Endothelial cell of umbilical vein (primary cell): ENCODE data around the gene ZNF776.

Experiments
- EZH2 ChIP-seq: IDR thresholded peaks from 2 replicates; pipeline ENCODE4 v1.6.1; 2012; ENCODE audit warnings: borderline replicate concordance, low read depth, mild to moderate bottlenecking, moderate library complexity, low read length, inconsistent platforms; ENCODE audit not compliant: severe bottlenecking
- FOS ChIP-seq: IDR thresholded peaks from 2 replicates; pipeline ENCODE4 v1.6.1; 2011; ENCODE audit warnings: mild to moderate bottlenecking, low read length, moderate library complexity, borderline replicate concordance; ENCODE audit not compliant: insufficient read depth
- GATA2 ChIP-seq: IDR thresholded peaks from 2 replicates; pipeline ENCODE4 v1.7.0; 2011; ENCODE audit warnings: low read depth, mild to moderate bottlenecking, moderate library complexity, mixed read lengths, low read length; ENCODE audit not compliant: insufficient read length, insufficient read depth
- JUN ChIP-seq: IDR thresholded peaks from 2 replicates; pipeline ENCODE4 v1.6.1; 2011; ENCODE audit warnings: borderline replicate concordance, low read depth; ENCODE audit not compliant: insufficient read length, insufficient read depth
- POLR2A ChIP-seq: IDR thresholded peaks from 2 replicates; pipeline ENCODE4 v1.6.1; 2012; ENCODE audit warnings: low read depth, mild to moderate bottlenecking, control low read depth, low read length
- POLR2AphosphoS5 ChIP-seq: IDR thresholded peaks from 2 replicates; pipeline ENCODE4 v1.6.1; 2012; ENCODE audit warnings: low read depth, mild to moderate bottlenecking, control low read depth, low read length, moderate library complexity; ENCODE audit not compliant: insufficient read depth
- TF ChIP-seq, protein P1 (sequence below), 2 donors: IDR thresholded peaks; 1 replicate in 1 of 2; 2 replicates in 1 of 2; pipeline ENCODE4 v1.5.1; 2011; ENCODE audit warnings: low read length in 2 of 2, mild to moderate bottlenecking in 2 of 2, moderate library complexity in 2 of 2, control low read depth in 1 of 2, inconsistent platforms in 1 of 2, low read depth in 1 of 2; ENCODE audit not compliant: insufficient read depth in 1 of 2; ENCODE audit errors: extremely low read depth in 1 of 2
- TF ChIP-seq, protein P2 (sequence below): IDR thresholded peaks from 2 replicates; pipeline ENCODE4 v1.6.1; 2011; ENCODE audit not compliant: insufficient read depth, insufficient read length

DNA sequence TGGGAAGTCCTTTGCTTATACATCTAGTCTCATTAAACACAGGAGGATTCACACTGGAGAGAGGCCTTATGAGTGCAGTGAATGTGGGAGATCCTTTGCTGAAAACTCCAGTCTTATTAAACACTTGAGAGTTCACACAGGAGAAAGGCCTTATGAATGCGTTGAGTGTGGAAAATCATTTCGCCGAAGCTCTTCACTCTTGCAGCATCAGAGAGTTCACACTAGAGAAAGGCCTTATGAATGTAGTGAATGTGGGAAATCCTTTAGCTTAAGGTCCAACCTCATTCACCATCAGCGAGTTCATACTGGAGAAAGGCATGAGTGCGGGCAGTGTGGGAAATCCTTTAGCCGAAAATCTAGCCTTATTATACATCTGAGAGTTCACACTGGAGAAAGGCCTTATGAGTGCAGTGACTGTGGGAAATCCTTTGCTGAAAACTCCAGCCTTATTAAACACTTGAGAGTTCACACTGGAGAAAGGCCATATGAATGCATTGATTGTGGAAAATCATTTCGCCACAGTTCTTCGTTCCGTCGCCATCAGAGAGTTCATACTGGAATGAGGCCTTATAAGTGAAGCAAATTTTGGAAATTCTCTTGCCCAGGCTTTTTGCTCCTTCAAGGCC is 32.7 kb downstream of the ZNF776 start:
- TF ChIP-seq FOS (no peak), EZH2 (no peak), GATA2 (no peak), JUN (no peak), POLR2A (no peak), POLR2AphosphoS5 (no peak)
- TF ChIP-seq, protein P1, sequence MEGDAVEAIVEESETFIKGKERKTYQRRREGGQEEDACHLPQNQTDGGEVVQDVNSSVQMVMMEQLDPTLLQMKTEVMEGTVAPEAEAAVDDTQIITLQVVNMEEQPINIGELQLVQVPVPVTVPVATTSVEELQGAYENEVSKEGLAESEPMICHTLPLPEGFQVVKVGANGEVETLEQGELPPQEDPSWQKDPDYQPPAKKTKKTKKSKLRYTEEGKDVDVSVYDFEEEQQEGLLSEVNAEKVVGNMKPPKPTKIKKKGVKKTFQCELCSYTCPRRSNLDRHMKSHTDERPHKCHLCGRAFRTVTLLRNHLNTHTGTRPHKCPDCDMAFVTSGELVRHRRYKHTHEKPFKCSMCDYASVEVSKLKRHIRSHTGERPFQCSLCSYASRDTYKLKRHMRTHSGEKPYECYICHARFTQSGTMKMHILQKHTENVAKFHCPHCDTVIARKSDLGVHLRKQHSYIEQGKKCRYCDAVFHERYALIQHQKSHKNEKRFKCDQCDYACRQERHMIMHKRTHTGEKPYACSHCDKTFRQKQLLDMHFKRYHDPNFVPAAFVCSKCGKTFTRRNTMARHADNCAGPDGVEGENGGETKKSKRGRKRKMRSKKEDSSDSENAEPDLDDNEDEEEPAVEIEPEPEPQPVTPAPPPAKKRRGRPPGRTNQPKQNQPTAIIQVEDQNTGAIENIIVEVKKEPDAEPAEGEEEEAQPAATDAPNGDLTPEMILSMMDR (IDR thresholded peaks at IDR 0.05; ENCODE audit: extremely low read depth in 1 of 2, insufficient read depth in 1 of 2, low read depth in 1 of 2, low read length in 2 of 2), result no peak
- TF ChIP-seq, protein P2, sequence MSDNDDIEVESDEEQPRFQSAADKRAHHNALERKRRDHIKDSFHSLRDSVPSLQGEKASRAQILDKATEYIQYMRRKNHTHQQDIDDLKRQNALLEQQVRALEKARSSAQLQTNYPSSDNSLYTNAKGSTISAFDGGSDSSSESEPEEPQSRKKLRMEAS, result no peak
